Measurements from ENCODE around the gene LTBP1. TPM values are rescaled to one million over a fixed set of nuclear protein-coding genes. Genes with fewer than 3 reads are reported as not detected.

LTBP1 gene
- total RNA-seq, 1 experiment from 2014 or later = 13.9 TPM

- DNase-seq = no peak
- H3K36me3 Mint-ChIP-seq (ENCODE audit: insufficient read depth, unreplicated experiment) = no peaks in the 10 kb centered on the region
- intact Hi-C loops (cut with micrococcal nuclease; ENCODE audit: unreplicated experiment) = no loop called here
- TF ChIP-seq CTCF (IDR thresholded peaks at IDR 0.05; ENCODE audit: unreplicated experiment) = no peak
- BruUV-seq (replicated peaks) = no TSS peak
- no peak overlapping the region for H3K27ac Mint-ChIP-seq (ENCODE audit: unreplicated experiment)
- H3K27me3 Mint-ChIP-seq (ENCODE audit: unreplicated experiment) = no peaks in the 10 kb centered on the region
- no peaks in the 10 kb centered on the region for H3K9me3 Mint-ChIP-seq (ENCODE audit: low read depth, unreplicated experiment)
- H3K4me3 Mint-ChIP-seq (ENCODE audit: low read depth, unreplicated experiment) = no peak overlapping the region
- H3K4me1 Mint-ChIP-seq (ENCODE audit: low read depth, unreplicated experiment) = peaks cover 8% of the 10 kb centered on the region
- CTCF ChIA-PET = no interaction called here
These were observed 182.7 kb downstream of the LTBP1 start for GRCh38 chr2:33129263-33130053.

- no peaks in the 10 kb centered on the region for H3K27me3 Mint-ChIP-seq (ENCODE audit: unreplicated experiment)
- CTCF ChIA-PET = no interaction called here
These were observed 183.3 kb downstream of the LTBP1 start for GRCh38 chr2:33130054-33130447.

GRCh38 chr2:33130544-33130943, 183.8 kb downstream of the LTBP1 start:
- H3K9me3 Mint-ChIP-seq (ENCODE audit: low read depth, unreplicated experiment) = no peaks in the 10 kb centered on the region
- no peak overlapping the region for H3K4me3 Mint-ChIP-seq (ENCODE audit: low read depth, unreplicated experiment)
- no peak overlapping the region for H3K27ac Mint-ChIP-seq (ENCODE audit: unreplicated experiment)
- TF ChIP-seq CTCF (IDR thresholded peaks at IDR 0.05; ENCODE audit: unreplicated experiment) = no peak
- BruUV-seq (replicated peaks) = no TSS peak
- CTCF ChIA-PET = no interaction called here
- intact Hi-C loops (cut with micrococcal nuclease; ENCODE audit: unreplicated experiment) = no loop called here
- no peaks in the 10 kb centered on the region for H3K27me3 Mint-ChIP-seq (ENCODE audit: unreplicated experiment)
- DNase-seq = no peak
- H3K4me1 Mint-ChIP-seq (ENCODE audit: low read depth, unreplicated experiment) = peaks cover 13% of the 10 kb centered on the region
- no peaks in the 10 kb centered on the region for H3K36me3 Mint-ChIP-seq (ENCODE audit: insufficient read depth, unreplicated experiment)

More at GRCh38 chr2:33130054-33130447, 183.3 kb downstream of the LTBP1 start:
- DNase-seq = no peak
- no peaks in the 10 kb centered on the region for H3K36me3 Mint-ChIP-seq (ENCODE audit: insufficient read depth, unreplicated experiment)
- H3K4me3 Mint-ChIP-seq (ENCODE audit: low read depth, unreplicated experiment) = no peak overlapping the region
- TF ChIP-seq CTCF (IDR thresholded peaks at IDR 0.05; ENCODE audit: unreplicated experiment) = no peak
- intact Hi-C loops (cut with micrococcal nuclease; ENCODE audit: unreplicated experiment) = no loop called here
- BruUV-seq (replicated peaks) = no TSS peak
- peaks cover 13% of the 10 kb centered on the region for H3K4me1 Mint-ChIP-seq (ENCODE audit: low read depth, unreplicated experiment)
- no peak overlapping the region for H3K27ac Mint-ChIP-seq (ENCODE audit: unreplicated experiment)
- H3K9me3 Mint-ChIP-seq (ENCODE audit: low read depth, unreplicated experiment) = no peaks in the 10 kb centered on the region

GRCh38 chr2:33131111-33131510, 184.4 kb downstream of the LTBP1 start:
- Mint-ChIP-seq H3K36me3 (ENCODE audit: insufficient read depth, unreplicated experiment) (no peaks in the 10 kb centered on the region), H3K9me3 (ENCODE audit: low read depth, unreplicated experiment) (no peaks in the 10 kb centered on the region), H3K4me3 (ENCODE audit: low read depth, unreplicated experiment) (no peak overlapping the region), H3K27ac (ENCODE audit: unreplicated experiment) (no peak overlapping the region), H3K4me1 (ENCODE audit: low read depth, unreplicated experiment) (peaks cover 13% of the 10 kb centered on the region), H3K27me3 (ENCODE audit: unreplicated experiment) (no peaks in the 10 kb centered on the region)
- intact Hi-C loops (cut with micrococcal nuclease; ENCODE audit: unreplicated experiment) = no loop called here
- DNase-seq = no peak
- CTCF ChIA-PET = no interaction called here
- no TSS peak for BruUV-seq (replicated peaks)
- no peak for TF ChIP-seq CTCF (IDR thresholded peaks at IDR 0.05; ENCODE audit: unreplicated experiment)

Data from Calu3 (cell line).